Activated gamma-delta T cell treated with anti-CD3 and anti-CD28 coated beads, Interleukin-2, amount 50 U/mL, for 16 hours (primary cell): ENCODE measurements around the gene SPART.
A peak's percentile ranks its signal among the peaks of the same experiment; 100 is the strongest.
"Not testable (repeated sequence)": the region's sequence is repeated elsewhere in the genome, so short reads cannot be mapped to it uniquely, and the experiment has no call there.

ENCODE experiments used
- DNase-seq: peaks from one replicate; pipeline ENCODE4 v3.0.0-alpha.2; 2020; ENCODE audit warnings: low read depth

SPART gene

GRCh38 chr13:36313047-36313969, 32.9 kb downstream of the SPART start:
- DNase-seq: no peak

- no peak for DNase-seq
Observed at GRCh38 chr13:36310417-36311108, 35.6 kb downstream of the SPART start.

DNA sequence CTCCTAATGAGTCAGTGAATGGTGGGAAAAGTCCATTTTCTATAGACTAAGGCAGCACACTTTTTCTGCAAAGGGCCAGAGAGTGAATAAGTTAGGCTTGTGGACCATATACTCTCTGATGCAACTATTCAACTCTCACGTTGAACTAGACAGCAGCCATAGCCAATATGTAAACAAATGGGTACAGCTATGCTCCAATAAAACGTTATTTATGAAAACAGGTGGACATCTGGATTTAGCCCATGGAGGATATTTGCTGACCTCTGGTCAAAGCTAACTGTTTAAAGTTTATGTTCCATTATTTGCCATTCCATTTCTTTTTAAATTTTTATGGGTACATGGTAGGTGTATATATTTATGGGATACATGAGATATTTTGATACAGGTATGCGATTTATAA, 43.9 kb downstream of the SPART start:
- no peak for DNase-seq

- not testable (repeated sequence) for DNase-seq
Observed at GRCh38 chr13:36299469-36299868, 46.7 kb downstream of the SPART start.

DNA sequence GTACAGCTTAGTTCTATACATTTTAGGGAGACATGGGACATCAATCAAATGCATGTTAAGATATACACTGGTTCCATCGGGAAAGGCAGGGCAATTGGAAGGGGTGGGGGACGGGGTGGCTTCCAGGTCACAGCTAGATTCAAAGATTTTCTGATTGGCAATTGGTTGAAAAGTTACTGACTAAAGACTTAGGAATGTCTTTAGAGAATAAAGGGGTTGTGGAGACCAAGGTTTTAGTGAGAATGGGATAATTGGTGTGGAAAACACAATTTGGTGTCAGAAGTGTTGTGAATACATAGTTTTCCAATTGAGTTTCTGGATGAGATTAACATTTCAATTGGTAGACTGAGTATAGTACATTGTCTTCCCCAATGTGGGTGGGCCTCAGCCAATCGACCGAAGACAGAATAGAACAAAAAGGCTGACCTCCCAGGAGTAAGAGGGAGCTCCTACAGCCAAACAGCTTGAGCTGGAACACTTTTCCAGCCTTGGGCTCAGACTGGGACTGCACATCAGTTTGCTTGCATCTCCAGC, 47.6 kb downstream of the SPART start:
- no peak for DNase-seq

DNA sequence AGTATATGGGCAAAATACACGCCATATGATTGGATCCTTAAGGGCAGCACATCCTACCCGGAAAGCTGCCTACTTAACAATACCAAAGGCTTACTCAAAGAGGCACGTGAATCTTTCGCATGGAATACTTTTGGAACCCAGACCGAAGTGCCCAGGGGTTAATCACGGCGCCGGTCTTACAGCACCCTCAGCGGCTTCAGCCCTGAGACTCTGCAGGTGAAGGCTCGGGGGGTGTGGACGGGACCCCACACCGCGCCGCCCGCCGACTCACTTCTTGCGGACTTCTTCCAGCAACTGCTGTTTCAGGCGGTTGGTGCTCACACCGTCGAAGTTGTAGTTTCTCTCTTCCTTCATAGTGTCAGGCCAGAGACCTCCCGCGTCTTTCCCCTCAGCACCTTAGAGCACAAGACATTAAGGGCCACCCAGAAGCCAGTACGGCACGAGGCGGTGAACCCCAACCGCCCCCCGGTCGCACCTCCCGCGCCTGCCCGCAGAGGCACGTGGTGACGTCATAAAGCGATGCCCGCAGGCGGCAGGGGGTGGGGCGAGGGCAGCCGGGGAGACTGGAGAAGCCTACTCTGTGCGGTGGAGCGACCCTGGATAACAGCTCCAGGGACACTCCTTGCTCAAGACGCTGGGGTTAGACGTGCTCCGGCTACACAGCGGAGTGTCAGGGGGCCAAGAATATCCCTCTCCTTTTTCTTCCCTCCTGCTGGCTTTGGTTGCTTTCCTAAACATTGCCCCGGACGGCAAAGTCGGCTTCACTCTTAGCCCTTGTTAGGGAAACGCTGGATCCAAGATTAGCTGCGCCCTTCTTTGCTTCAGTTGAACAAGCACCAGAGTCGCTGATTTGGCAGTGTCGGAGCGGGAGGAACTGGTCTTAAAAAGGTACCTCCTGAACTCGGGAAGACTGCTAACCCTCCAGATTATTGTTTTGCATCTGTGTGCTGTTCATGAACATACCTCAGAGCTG, 48.5 kb downstream of the SPART start, which contains the start of gene CCDC169:
TSS of gene CCDC169 (minus strand) at position 449 of the 973 bp plus-strand sequence. CDS start at position 354, 95 bp downstream.
- DNase-seq: peak; percentile 9

DNA sequence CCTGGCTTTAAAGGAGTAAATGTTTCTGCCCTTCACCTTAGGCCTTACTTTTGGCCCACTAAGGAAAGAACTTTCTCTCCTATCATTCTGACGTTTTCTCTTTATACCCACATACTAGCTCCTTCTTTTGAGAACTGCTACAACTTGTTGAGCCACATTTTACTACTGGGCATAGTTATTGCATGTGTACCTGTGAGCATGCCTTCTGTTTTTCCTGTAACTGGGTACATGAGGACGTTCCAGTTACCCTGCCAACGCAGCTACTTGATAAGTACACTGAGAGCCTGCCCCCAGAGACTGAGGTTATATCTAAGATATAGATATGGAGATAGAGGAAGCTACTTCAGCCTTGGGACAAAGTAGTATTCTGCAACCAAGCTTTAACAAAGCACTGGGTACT, 52.1 kb downstream of the SPART start:
- no peak for DNase-seq

DNA sequence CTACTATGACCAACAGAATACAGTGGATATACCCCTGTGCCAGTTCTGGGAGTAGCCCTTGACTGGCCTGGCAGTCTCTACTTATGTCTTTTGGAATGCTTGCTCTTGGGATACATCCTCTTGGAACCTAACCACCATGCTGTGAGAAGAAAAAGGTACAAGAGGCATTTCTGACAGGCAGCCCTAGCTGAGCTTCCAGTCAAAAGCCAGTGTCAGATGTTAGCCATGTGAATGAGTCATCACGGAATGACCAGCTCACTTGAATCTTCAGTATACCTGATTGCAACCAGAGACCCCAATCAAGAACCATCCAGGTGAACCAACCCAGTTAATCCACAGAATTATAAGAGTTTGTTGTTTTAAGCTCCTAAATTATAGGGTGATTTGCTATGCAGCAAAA, 52.7 kb downstream of the SPART start:
- DNase-seq: no peak

DNA sequence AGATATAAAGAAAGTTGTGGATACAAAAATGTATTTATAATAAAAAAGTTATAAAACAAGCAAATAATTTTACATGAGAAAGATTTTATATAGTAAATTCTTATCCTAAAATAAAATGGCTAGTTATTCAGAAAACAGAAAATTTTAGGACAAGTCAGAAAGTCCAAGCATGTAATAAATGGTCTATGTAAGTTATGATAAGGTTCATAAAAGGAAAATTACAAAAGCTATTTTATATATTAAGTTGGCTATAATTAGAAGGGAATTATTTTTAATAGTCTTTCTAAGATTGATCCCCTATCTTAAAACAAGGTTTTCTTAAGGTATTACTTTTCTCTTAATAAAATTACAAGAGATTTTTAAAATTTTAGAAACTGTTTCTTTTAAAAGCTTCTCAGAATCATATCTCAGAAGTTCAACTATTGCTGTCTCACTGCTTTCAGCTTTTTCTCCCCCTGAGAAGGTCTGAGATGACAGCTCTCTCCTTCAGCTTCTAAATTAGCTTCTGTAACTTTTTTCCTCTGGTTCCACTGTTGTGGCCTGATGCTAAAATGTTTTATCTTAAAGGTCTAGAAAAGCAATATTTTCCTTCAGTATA, 57.3 kb downstream of the SPART start:
- no peak for DNase-seq

- no peak for DNase-seq
Observed at GRCh38 chr13:36286006-36286405, 60.2 kb downstream of the SPART start.

DNA sequence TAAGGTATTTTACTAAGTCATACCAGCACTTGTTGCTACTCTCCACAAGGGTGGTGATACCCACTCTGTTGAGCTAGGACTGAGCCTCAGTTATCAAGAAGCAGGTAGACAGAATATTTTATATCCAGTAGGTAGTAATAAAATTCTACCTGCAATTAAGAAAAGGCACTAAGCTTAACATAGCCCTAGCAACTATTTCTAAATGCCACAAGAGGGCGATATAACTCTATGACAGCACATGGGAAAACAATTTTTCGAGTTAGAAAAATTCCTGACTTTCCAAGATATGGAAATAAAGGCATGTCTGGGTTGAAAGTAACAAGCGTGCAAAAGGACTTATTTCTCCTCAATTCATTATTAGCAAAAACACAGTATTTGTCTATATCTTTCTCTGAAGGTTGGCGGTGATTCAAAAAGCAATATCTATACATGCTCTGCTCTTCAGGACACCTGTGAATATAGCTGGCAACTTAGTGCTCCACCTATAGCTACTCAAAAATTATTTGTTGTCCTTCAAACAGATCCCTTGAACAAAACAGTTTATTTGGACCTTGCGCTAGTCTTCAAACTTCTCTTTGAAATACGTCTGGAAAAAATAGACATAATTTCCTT, 63.3 kb downstream of the SPART start:
- DNase-seq: no peak

- no peak for DNase-seq
Observed at GRCh38 chr13:36275190-36276002, 70.8 kb downstream of the SPART start.

DNA sequence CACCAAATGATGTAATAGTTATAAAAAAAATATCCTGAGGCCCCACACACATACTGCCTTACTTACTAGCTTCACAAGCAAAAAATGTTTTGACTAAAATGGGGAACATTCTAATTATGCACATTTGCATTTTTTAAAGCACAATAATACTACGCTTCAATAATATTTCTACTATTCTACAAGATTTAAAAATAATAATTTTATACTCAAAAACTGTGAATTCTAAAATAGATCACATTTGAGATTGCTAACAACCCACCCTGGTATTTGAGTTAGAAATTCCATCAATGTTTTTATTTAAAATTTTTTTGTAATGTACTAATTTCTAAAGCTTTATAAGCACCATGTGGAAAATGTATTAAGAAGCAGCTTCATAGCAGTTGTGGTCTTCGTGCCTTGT, 72.8 kb downstream of the SPART start:
- DNase-seq: no peak

DNA sequence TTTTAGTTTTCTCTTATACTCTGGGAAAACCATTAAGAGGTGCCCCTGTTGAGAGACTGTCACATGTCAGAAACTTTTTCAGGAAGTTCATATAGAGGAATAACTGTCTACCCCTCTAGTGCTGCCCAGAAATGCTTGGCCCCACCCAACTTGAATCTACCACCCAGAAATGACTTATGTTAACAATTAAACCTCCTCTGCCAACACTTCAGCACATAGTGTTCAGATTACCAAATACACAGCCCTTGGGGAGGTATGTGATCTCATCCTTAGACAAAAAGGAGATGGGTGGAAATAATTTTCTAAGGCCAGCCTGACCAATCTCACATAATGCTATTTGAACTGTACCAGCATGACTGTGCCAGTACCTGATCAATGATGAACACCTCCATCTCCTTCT, 84.2 kb downstream of the SPART start:
- no peak for DNase-seq

DNA sequence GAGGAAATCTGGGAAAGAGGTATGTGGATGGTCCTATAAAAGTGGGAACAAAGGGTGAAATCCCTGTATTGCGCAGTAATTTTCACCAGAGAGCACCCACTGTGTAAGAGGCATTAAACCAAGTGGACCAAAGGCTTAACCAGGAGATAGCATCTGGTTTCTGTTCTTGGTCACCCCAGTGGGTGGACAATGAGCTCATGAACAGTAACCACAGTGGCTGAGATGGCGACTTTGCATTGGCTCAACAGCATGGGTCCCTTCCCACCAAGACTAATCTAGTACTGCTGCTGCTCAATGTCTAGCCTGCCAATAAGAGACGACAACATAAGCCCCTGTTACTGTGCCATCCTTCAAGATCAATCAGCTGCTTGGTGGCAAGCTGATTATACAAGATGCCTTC, 85.2 kb downstream of the SPART start:
- DNase-seq: no peak

GRCh38 chr13:36259361-36260137, 86.6 kb downstream of the SPART start:
- no peak for DNase-seq

- DNase-seq: no peak
Observed at GRCh38 chr13:36258831-36259230, 87.4 kb downstream of the SPART start.
